Naive thymus-derived CD4-positive, alpha-beta T cell (primary cell): ENCODE data around the gene PHIP. TPM values are rescaled to one million over a fixed set of nuclear protein-coding genes. Genes with fewer than 3 reads are reported as not detected.

Experiments used
- ATAC-seq: fragments of 150-1000 bp; cut with Tn5 transposase; 2 replicates; pipeline ENCODE4 v1.10.0; 2021; ENCODE audit warnings: mild to moderate bottlenecking, moderate library complexity
- CTCF ChIA-PET: fragments of 350-600 bp; sonication (Branson Sonifier 250); formaldehyde crosslinking; loops from one replicate; lab custom pipeline; 2021; ENCODE audit warnings: antibody characterized with exemption; lab: Charles Lee
- POLR2A ChIA-PET: fragments of 350-600 bp; sonication (Branson Sonifier 250); formaldehyde crosslinking; loops from one replicate; lab custom pipeline; 2021; ENCODE audit warnings: antibody characterized with exemption, inconsistent platforms; lab: Charles Lee
- DNase-seq, 9 donors: peaks; one replicate each; pipeline versions ENCODE4 v3.0.0 to v3.0.0-alpha.2; 2020 to 2022; ENCODE audit warnings: mixed read lengths in 1 of 9
- H3K27ac ChIP-seq: one replicate; pipeline ENCODE4 v1.7.0; 2013; ENCODE audit warnings: mild to moderate bottlenecking, low read depth, low read length, moderate library complexity
- H3K27me3 ChIP-seq, 2 donors: one replicate each; pipeline ENCODE4 v1.7.0; 2013; ENCODE audit warnings: low read length in 2 of 2, mild to moderate bottlenecking in 2 of 2, moderate library complexity in 2 of 2; ENCODE audit not compliant: control insufficient read depth in 2 of 2, insufficient read depth in 2 of 2
- H3K36me3 ChIP-seq, 3 experiments: 1 replicate in 2 of 3; 2 replicates in 1 of 3; pipeline ENCODE4 v1.7.0; 2013; ENCODE audit warnings: low read length in 3 of 3, mild to moderate bottlenecking in 3 of 3, moderate library complexity in 1 of 3; ENCODE audit not compliant: insufficient read depth in 3 of 3, control insufficient read depth in 2 of 3
- H3K4me1 ChIP-seq, 2 donors: one replicate each; pipeline ENCODE4 v1.7.0; 2013; ENCODE audit warnings: low read length in 2 of 2, mild to moderate bottlenecking in 2 of 2, moderate library complexity in 1 of 2; ENCODE audit not compliant: control insufficient read depth in 2 of 2, insufficient read depth in 2 of 2
- H3K4me3 ChIP-seq: 2 replicates; pipeline ENCODE4 v1.7.0; 2013; ENCODE audit warnings: mild to moderate bottlenecking, low read length
- H3K9me3 ChIP-seq, 3 experiments: 1 replicate in 2 of 3; 2 replicates in 1 of 3; pipeline ENCODE4 v1.7.0; 2013; ENCODE audit warnings: low read length in 3 of 3; ENCODE audit not compliant: control insufficient read depth in 2 of 3
- H3K27ac Mint-ChIP-seq, 9 donors: one replicate each; pipeline ENCODE4 v1.8.0; 2020 to 2022; ENCODE audit warnings: mixed read lengths in 9 of 9, mild to moderate bottlenecking in 8 of 9, moderate library complexity in 5 of 9, inconsistent platforms in 2 of 9
- H3K27me3 Mint-ChIP-seq, 5 donors: one replicate each; pipeline ENCODE4 v1.8.0; 2021 to 2022; ENCODE audit warnings: mixed read lengths in 5 of 5, mild to moderate bottlenecking in 1 of 5
- H3K36me3 Mint-ChIP-seq, 5 donors: one replicate each; pipeline ENCODE4 v1.8.0; 2020 to 2022; ENCODE audit warnings: mixed read lengths in 5 of 5, mild to moderate bottlenecking in 3 of 5, inconsistent platforms in 1 of 5
- H3K4me1 Mint-ChIP-seq, 7 donors: one replicate each; pipeline ENCODE4 v1.8.0; 2020 to 2022; ENCODE audit warnings: mixed read lengths in 7 of 7, mild to moderate bottlenecking in 3 of 7, inconsistent platforms in 1 of 7
- H3K4me3 Mint-ChIP-seq, 10 donors: one replicate each; pipeline ENCODE4 v1.8.0; 2020 to 2022; ENCODE audit warnings: mild to moderate bottlenecking in 10 of 10, mixed read lengths in 10 of 10, moderate library complexity in 6 of 10, inconsistent platforms in 2 of 10
- H3K9me3 Mint-ChIP-seq, 11 donors: one replicate each; pipeline ENCODE4 v1.8.0; 2020 to 2022; ENCODE audit warnings: mixed read lengths in 11 of 11, mild to moderate bottlenecking in 4 of 11, inconsistent platforms in 1 of 11, moderate library complexity in 1 of 11
- intact Hi-C, 2 donors: fragments of 100-400 bp; cut with micrococcal nuclease; formaldehyde crosslinking; loops; one replicate each; pipeline ENCODE4 v1.15.1; 2023
- polyA plus RNA-seq, 2 donors: library from polyadenylated mRNA; unstranded; fragments of 300-500 nt; fragmentation: Illumina TruSeq; gene quantifications; one replicate each; pipeline ENCODE4 v1.2.3, GENCODE V29; 2021
- total RNA-seq, 6 experiments: library from RNA in 5 of 6; stranded (reverse) in 5 of 6; gene quantifications; 1 replicate in 5 of 6; 2 replicates in 1 of 6; pipeline ENCODE4 v1.2.3 and lab custom pipeline; 2021 to 2026

PHIP gene
- total and polyA plus RNA-seq, 7 experiments from 2014 or later: 13.4 to 46.8 (median 41.3) TPM

GRCh38 chr6:79028641-79029314, 49.3 kb downstream of the PHIP start:
- POLR2A ChIA-PET: no interaction called here
- intact Hi-C loops: loop anchor here in 1 of 2 donors (2.0 kb wide), 1 partner anchor 14 kb away; no protein-coding TSS in a partner anchor

GRCh38 chr6:79011940-79012339, 66.1 kb downstream of the PHIP start:
- no peaks in the 10 kb centered on the region for H3K27me3 ChIP-seq
- peaks cover 0 to 31% (median 20%) of the 10 kb centered on the region in 3 experiments for H3K36me3 ChIP-seq
- CTCF ChIA-PET: no interaction called here
- no peaks in the 10 kb centered on the region for H3K4me1 ChIP-seq
- intact Hi-C loops: loop anchor here in 1 of 2 donors (2.0 kb wide), 1 partner anchor 15 kb away; no protein-coding TSS in a partner anchor
- Mint-ChIP-seq H3K9me3 (no peaks in the 10 kb centered on the region), H3K27ac (no peak overlapping the region), H3K4me1 (peaks cover 0 to 22% (median 6%) of the 10 kb centered on the region in 7 donors), H3K36me3 (peaks cover 4 to 51% (median 22%) of the 10 kb centered on the region in 5 donors), H3K27me3 (no peaks in the 10 kb centered on the region), H3K4me3 (no peak overlapping the region)
- POLR2A ChIA-PET: interaction anchor here (1.2 kb wide), 1 partner anchor 66 kb away, joined by 3 read pairs; the partner anchor contains the start of gene PHIP
- DNase-seq (no peak), ATAC-seq (no peak)
- H3K4me3 ChIP-seq: no peak overlapping the region
- no peak overlapping the region for H3K27ac ChIP-seq
- H3K9me3 ChIP-seq: no peaks in the 10 kb centered on the region

More at GRCh38 chr6:79028641-79029314, 49.3 kb downstream of the PHIP start:
- no peak for DNase-seq
- Mint-ChIP-seq H3K4me1 (peaks cover 23 to 66% (median 43%) of the 10 kb centered on the region in 7 donors), H3K27ac (peak overlapping the region in 2 of 9 donors; percentile 1 to 15), H3K4me3 (no peak overlapping the region), H3K27me3 (no peaks in the 10 kb centered on the region), H3K9me3 (peaks cover 0 to 2% (median 0%) of the 10 kb centered on the region in 11 donors), H3K36me3 (peaks cover 4 to 41% (median 34%) of the 10 kb centered on the region in 5 donors)
- Histone ChIP-seq H3K27ac (no peak overlapping the region), H3K9me3 (no peaks in the 10 kb centered on the region), H3K4me1 (no peaks in the 10 kb centered on the region), H3K27me3 (no peaks in the 10 kb centered on the region), H3K36me3 (peaks cover 0 to 9% (median 0%) of the 10 kb centered on the region in 3 experiments), H3K4me3 (no peak overlapping the region)
- no peak for ATAC-seq
- CTCF ChIA-PET: no interaction called here

DNA sequence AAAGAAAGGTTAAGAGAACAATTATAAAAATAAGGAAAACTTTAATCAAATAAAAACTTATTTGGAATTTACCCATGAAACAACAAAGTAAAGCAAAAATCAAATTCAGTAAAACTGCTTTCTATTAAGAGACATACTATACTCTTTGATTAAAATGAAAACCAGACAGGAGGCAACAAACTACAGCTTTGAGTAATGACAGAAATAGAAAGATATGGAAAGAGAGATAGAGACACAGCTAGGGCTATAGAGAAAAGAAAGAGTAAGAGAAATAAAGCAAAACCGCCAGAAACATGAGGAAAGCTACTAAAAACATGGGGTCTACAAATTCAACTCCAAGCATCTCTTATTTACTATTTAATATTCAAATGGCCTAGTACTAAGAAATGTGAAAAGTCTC, 67.6 kb downstream of the PHIP start:
- Histone ChIP-seq H3K4me3 (no peak overlapping the region), H3K4me1 (no peaks in the 10 kb centered on the region), H3K27me3 (no peaks in the 10 kb centered on the region), H3K9me3 (no peaks in the 10 kb centered on the region), H3K36me3 (peaks cover 0 to 25% (median 16%) of the 10 kb centered on the region in 3 experiments), H3K27ac (no peak overlapping the region)
- POLR2A ChIA-PET: interaction anchor here (0.6 kb wide), 1 partner anchor 752 kb away, joined by 3 read pairs; no protein-coding TSS in a partner anchor
- Mint-ChIP-seq H3K27me3 (no peaks in the 10 kb centered on the region), H3K4me1 (peaks cover 0 to 27% (median 6%) of the 10 kb centered on the region in 7 donors), H3K27ac (peak overlapping the region in 2 of 9 donors; percentile 23 to 45), H3K4me3 (no peak overlapping the region), H3K36me3 (peaks cover 0 to 39% (median 17%) of the 10 kb centered on the region in 5 donors), H3K9me3 (no peaks in the 10 kb centered on the region)
- DNase-seq (no peak), ATAC-seq (no peak)
- CTCF ChIA-PET: no interaction called here
- intact Hi-C loops: no loop called here

- POLR2A ChIA-PET: interaction anchor here (0.5 to 0.6 kb wide), 2 partner anchors 84 to 753 kb away, joined by 3 read pairs; no protein-coding TSS in a partner anchor
Observed at GRCh38 chr6:79009819-79010218, 68.2 kb downstream of the PHIP start.

DNA sequence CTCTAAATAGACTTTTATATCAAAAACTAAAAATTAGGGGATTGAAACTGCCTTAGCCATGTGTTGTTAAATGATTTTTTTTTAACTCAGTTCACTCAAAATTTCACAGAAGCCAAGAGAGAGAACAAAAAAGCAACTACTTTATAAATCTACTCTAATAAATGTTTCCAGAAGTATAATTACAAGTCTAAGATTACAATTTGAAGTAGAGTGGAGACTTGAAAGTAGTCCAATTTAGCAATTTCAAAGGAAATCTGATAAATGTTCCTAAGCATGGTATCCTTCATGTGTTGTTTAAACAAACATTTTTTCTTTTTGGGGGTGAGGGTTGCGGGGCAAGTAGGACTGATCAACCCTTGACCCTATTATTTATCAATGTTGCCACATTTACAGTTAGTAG, 72.6 kb downstream of the PHIP start:
- Histone ChIP-seq H3K36me3 (peaks cover 0 to 35% (median 24%) of the 10 kb centered on the region in 3 experiments), H3K27ac (no peak overlapping the region), H3K9me3 (no peaks in the 10 kb centered on the region), H3K4me3 (no peak overlapping the region), H3K4me1 (no peaks in the 10 kb centered on the region), H3K27me3 (no peaks in the 10 kb centered on the region)
- POLR2A ChIA-PET: no interaction called here
- no peak overlapping the region for H3K4me3 Mint-ChIP-seq
- peak overlapping the region in 1 of 9 donors; percentile 23 for H3K27ac Mint-ChIP-seq
- H3K9me3 Mint-ChIP-seq: no peaks in the 10 kb centered on the region
- no peaks in the 10 kb centered on the region for H3K27me3 Mint-ChIP-seq
- ATAC-seq (no peak), DNase-seq (no peak)
- intact Hi-C loops: loop anchor here in 1 of 2 donors (2.0 kb wide), 1 partner anchor 13 kb away; no protein-coding TSS in a partner anchor
- H3K36me3 Mint-ChIP-seq: peaks cover 14 to 53% (median 34%) of the 10 kb centered on the region in 5 donors
- CTCF ChIA-PET: no interaction called here
- peaks cover 0 to 27% (median 5%) of the 10 kb centered on the region in 7 donors for H3K4me1 Mint-ChIP-seq

More at GRCh38 chr6:79009819-79010218, 68.2 kb downstream of the PHIP start:
- no peaks in the 10 kb centered on the region for H3K9me3 ChIP-seq
- Mint-ChIP-seq H3K9me3 (no peaks in the 10 kb centered on the region), H3K36me3 (peaks cover 0 to 33% (median 11%) of the 10 kb centered on the region in 5 donors), H3K27ac (peak overlapping the region in 2 of 9 donors; percentile 9 to 28), H3K27me3 (no peaks in the 10 kb centered on the region), H3K4me3 (no peak overlapping the region), H3K4me1 (peaks cover 0 to 27% (median 6%) of the 10 kb centered on the region in 7 donors)
- H3K4me1 ChIP-seq: no peaks in the 10 kb centered on the region
- H3K36me3 ChIP-seq: peaks cover 0 to 19% (median 14%) of the 10 kb centered on the region in 3 experiments
- no peak overlapping the region for H3K27ac ChIP-seq
- DNase-seq (no peak), ATAC-seq (no peak)
- CTCF ChIA-PET: no interaction called here
- H3K4me3 ChIP-seq: no peak overlapping the region
- intact Hi-C loops: no loop called here
- no peaks in the 10 kb centered on the region for H3K27me3 ChIP-seq

DNA sequence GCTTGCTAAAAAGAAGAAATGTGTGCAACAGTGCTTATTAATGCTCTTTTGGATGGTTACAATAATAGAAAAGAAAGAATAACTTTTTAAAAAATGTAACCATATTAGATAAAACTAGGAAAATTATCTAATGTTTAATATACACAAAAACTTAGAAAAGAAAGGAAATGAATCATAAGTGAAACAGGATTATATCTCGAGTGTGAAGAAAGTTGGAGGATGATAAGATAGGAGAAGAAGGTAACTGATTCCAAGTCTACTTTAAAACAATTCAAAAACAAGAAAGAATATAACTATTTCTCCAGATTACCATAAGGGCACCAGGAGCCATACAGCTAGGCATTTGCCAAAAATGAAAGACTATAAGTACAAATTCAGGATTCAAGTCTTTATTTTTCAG, 73.0 kb downstream of the PHIP start:
- H3K4me3 ChIP-seq: no peak overlapping the region
- Mint-ChIP-seq H3K27ac (peak overlapping the region in 1 of 9 donors; percentile 23), H3K27me3 (no peaks in the 10 kb centered on the region), H3K4me1 (peaks cover 0 to 24% (median 5%) of the 10 kb centered on the region in 7 donors), H3K4me3 (no peak overlapping the region), H3K36me3 (peaks cover 14 to 54% (median 36%) of the 10 kb centered on the region in 5 donors), H3K9me3 (no peaks in the 10 kb centered on the region)
- intact Hi-C loops: loop anchor here in 1 of 2 donors (2.0 kb wide), 1 partner anchor 14 kb away; no protein-coding TSS in a partner anchor
- no peaks in the 10 kb centered on the region for H3K9me3 ChIP-seq
- no peaks in the 10 kb centered on the region for H3K4me1 ChIP-seq
- ATAC-seq: no peak
- no peaks in the 10 kb centered on the region for H3K27me3 ChIP-seq
- CTCF ChIA-PET: no interaction called here
- H3K27ac ChIP-seq: no peak overlapping the region
- DNase-seq: no peak
- H3K36me3 ChIP-seq: peaks cover 0 to 38% (median 24%) of the 10 kb centered on the region in 3 experiments
- POLR2A ChIA-PET: no interaction called here
